Epithelial cell of proximal tubule (primary cell): ENCODE data around the gene FXYD6. TPM values are rescaled to one million over a fixed set of nuclear protein-coding genes. Genes with fewer than 3 reads are reported as not detected.

Source experiments
- DNase-seq: peaks from one replicate; pipeline ENCODE4 v3.0.0-alpha.2; 2011; ENCODE audit warnings: low read depth
- H3K4me3 ChIP-seq: 2 replicates; pipeline ENCODE4 v1.5.1; 2011; ENCODE audit warnings: low read depth, mild to moderate bottlenecking, low read length
- CTCF ChIP-seq: conservative IDR thresholded peaks from 2 replicates; pipeline ENCODE4 v1.5.1; 2012; ENCODE audit warnings: low read depth, mild to moderate bottlenecking, low read length
- total RNA-seq: library from RNA; depleted of rRNA; stranded (reverse); fragments of >200 nt; gene quantifications from 2 replicates; pipeline ENCODE4 v1.2.3, GENCODE V29; 2015

The FXYD6 gene
- total RNA-seq, 1 donor from 2014 or later = 71.2 TPM

- DNase-seq = no peak
- no peak overlapping the region for H3K4me3 ChIP-seq
- no peak for TF ChIP-seq CTCF
Measured at GRCh38 chr11:117839936-117840813, 36.3 kb downstream of the FXYD6 start.

- no peak for DNase-seq
- no peak overlapping the region for H3K4me3 ChIP-seq
- TF ChIP-seq CTCF = no peak
Measured at GRCh38 chr11:117839380-117839881, 37.0 kb downstream of the FXYD6 start.

- no peak for TF ChIP-seq CTCF
- H3K4me3 ChIP-seq = no peak overlapping the region
- no peak for DNase-seq
Measured at GRCh38 chr11:117838901-117839300, 37.6 kb downstream of the FXYD6 start.

- no peak overlapping the region for H3K4me3 ChIP-seq
- no peak for TF ChIP-seq CTCF
- DNase-seq = no peak
Measured at GRCh38 chr11:117837791-117838190, 38.7 kb downstream of the FXYD6 start.

GRCh38 chr11:117837070-117837776 is 39.2 kb downstream of the FXYD6 start:
- H3K4me3 ChIP-seq = no peak overlapping the region
- no peak for TF ChIP-seq CTCF
- no peak for DNase-seq

GRCh38 chr11:117836077-117836960 is 40.1 kb downstream of the FXYD6 start:
- no peak overlapping the region for H3K4me3 ChIP-seq
- DNase-seq = no peak
- no peak for TF ChIP-seq CTCF
